NOMO-1 treated with DMSO at 0.1 percent for 48 hours (cell line): ENCODE results near the gene ANXA3.

Experiments
- DNase-seq: peaks from one replicate; lab custom pipeline; 2025; ENCODE audit not compliant: unreplicated experiment; lab: John Stamatoyannopoulos, UW

ANXA3 gene

DNA sequence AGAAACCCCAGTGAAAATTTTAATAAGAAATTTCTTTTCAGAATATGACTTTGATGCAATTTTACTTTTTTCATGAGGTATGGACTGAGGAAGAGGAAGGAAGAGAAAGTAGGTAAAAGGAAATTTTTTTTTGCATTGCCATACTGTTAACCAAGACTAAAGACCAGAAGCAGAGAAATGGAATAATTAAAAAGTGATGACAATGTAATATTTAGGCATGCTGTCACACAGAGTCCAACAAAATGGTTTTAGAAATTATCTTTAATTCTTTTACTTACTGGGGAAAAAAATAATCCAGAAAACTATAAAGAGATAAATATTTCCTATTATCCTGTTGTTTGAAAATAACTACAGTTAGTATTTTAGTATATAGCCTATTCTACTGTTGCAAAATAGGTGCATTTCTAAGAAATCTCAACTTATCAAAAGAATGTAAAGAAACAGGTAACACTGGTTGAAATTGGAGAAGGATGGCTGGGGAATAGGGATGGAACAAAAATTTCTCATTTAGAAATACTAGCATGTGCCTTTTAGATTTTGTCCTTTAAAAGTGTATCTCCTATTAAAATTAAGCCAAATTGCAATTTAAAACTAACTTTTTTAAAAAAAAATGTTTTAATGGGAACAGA, 92.6 kb downstream of the ANXA3 start:
- DNase-seq: no peak

- DNase-seq: peak; percentile 63
Observed at GRCh38 chr4:78644744-78645330, 93.3 kb downstream of the ANXA3 start.

GRCh38 chr4:78645853-78646757, 94.5 kb downstream of the ANXA3 start:
- DNase-seq: peak; percentile 60

- DNase-seq: no peak
Observed at GRCh38 chr4:78647272-78647671, 95.7 kb downstream of the ANXA3 start.

- no peak for DNase-seq
Observed at GRCh38 chr4:78648640-78649363, 97.2 kb downstream of the ANXA3 start.

GRCh38 chr4:78650106-78651024, 98.8 kb downstream of the ANXA3 start:
- DNase-seq: peak; percentile 63

DNA sequence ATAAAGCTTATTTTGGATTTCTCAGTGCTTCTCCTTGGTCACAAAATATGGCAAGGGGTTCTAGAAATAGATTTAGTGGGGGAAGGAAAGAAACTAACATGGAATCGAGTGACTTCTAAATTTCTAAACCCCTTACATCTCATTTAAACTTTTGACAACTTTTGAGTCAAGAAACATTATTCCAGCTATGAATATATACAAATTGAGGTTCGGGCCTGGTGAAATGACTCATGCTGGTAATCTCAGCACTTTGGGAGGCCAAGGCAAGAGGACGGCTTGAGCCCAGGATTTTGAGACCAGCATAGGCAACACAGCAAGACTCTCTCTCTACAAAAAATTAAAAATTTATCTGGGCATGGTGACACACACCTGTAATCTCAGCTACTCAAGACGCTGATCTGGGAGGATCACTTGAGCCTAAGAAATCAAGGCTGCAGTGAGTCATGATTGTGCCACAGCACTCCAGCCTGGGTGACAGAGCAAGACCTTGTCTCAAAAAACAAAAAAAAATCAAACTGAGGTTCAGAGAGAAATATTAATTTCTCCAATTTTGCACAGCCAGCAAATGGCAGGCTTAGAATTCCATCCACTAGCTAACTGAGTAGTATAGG, 99.8 kb downstream of the ANXA3 start:
- no peak for DNase-seq

DNA sequence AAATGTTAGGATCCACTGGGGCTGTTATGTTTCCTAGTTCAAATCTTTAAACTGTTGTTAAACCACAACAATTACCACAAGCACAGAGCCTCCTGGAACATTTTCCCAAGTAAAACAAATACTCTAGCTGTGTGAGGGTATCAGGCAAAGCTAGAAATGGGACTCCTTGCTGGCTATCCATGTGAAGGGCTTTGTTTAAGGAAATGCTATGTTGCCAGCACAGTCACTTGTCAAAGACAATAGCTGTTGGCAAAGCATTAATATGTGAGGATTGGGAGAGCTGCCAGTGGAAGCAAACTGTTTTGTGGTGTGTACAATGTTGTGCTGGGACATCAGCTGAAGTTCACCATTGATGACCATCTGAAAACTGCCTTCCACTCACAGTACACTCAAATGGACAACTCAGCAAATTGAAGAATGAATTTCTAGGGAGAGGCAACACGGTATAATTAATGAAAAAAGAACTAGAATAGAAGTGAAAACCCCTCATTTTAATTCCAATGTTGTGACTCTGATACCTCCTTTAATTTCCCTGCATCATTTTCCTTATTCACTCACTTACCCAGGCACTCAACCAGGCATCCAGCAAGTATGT, 100.8 kb downstream of the ANXA3 start:
- DNase-seq: no peak

DNA sequence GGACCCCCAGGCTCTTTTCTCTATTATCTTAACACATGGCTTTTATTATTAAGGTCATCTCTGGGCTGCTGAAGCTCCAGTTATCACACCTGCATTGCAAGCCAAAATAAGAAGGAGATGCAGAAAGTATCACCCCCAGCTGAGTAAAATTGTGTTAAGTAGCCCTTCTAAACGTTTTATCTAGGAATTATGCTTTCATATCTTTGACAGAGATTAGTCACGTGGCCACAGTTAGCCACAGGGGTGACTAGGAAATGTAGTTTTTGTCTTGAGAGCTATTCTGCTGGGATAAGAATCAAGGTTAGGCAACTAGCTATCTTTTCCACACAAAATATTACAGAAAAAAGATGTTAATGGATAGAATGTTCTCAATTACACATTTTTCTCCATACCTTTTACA, 102.1 kb downstream of the ANXA3 start:
- DNase-seq: no peak

DNA sequence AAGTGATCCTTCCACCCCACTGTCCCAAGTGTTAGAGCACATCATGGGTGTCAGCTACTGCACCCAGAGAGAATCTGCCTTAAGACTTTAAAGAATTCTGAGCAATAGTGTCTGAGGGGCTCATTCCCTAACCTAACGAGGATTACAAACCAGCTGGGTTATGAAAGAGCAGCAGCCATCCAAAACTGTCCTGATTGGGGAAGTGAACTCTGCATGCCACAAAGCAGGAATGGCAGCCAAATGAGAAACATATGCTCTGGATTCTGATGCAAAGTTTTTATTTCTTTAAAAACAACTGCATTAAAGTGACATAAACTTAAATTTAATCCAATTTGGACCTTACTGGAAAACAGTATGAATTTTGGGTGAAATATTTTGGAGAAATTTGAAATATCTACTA, 103.2 kb downstream of the ANXA3 start:
- DNase-seq: no peak

GRCh38 chr4:78656968-78657445, 105.4 kb downstream of the ANXA3 start:
- DNase-seq: peak; percentile 55

DNA sequence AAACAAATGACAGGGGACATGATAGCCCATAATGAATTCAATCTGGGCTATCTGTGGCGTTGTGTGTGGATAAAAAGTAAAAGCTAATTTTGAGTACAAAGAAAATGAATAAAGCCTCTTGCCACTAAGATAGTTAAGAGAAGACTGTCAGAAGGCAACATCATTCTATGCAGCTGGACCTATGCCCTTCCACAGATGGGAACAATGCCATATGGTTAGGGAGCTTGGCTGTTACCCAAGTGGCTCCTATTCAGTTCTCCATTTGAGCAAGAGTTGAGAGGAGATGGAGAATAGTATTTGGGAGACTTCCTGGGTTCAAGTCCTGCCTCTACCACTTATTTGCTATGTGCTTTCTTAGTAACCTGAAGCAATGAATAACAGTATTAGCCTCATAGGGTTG, 107.7 kb downstream of the ANXA3 start:
- DNase-seq: no peak

- DNase-seq: no peak
Observed at GRCh38 chr4:78659665-78660064, 108.1 kb downstream of the ANXA3 start.
